ENCODE measurements around the gene R3HDM4. TPM values are rescaled to one million over a fixed set of nuclear protein-coding genes. Genes with fewer than 3 reads are reported as not detected.
A peak's percentile ranks its signal among the peaks of the same experiment; 100 is the strongest.

The R3HDM4 gene
- total and polyA plus RNA-seq, 9 of the 15 experiments (the other 6 are each of a cell fraction or from before 2014, with no cell fraction given), result 3.2 to 154 (median 59.0) TPM

DNA sequence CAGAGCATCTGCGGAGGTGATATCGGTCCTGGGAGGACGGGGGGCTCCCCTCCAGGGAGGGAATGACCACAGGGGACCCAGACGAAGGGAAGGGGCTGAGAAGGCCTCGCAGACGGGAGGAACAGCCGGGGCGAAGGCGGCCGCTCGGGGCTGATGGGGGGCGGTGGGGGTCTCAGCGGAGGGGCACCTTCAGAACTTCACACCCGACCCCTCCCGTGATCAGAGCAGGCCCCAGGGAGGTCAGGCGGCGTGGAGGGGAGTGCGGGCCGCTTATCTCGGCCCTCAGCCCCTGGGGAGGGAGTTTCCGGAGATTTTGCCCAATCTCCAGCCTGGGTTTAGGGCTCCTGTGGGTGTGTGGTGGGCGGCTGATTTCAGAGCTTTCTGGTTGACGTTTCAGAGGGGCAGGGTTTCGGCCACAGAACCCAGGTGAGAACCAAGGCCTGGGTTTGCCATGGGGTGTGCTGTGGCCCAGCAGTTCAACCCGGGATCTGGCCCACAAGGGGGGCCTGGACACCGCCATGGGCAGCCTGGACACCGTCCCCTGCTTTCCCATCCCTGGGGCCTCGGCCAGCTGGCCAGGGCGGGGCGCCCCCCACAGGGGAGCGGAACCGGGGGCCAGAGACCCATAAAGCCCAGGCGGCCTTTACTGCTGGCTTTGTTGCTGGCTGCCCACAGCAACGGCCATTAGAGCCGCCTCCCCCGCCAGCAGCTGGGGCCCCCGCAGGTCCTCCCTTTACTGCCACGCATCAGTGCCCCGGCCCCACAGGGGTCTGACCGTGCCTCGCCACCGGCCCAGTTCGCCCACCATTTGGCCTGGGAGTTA is 41.9 kb upstream of the R3HDM4 start (continued):
- TF ChIP-seq ZNF146 (CRISPR knock-in tag; IDR thresholded peaks at IDR 0.05; ENCODE audit: unreplicated experiment) (no peak), ZEB2 (IDR thresholded peaks at IDR 0.05) (0 out of 2 replicates have a peak, but pooled peaks have one; percentile 42), NR2F6 (CRISPR knock-in tag; IDR thresholded peaks at IDR 0.05) (no peak), KLF10 (CRISPR knock-in tag; IDR thresholded peaks at IDR 0.05) (no peak), WHSC1 (IDR thresholded peaks at IDR 0.05; ENCODE audit: low read length) (no peak), SRSF1 (IDR thresholded peaks at IDR 0.05; ENCODE audit: low read depth, low read length) (no peak), TEAD2 (tag; IDR thresholded peaks at IDR 0.05) (no peak), RCOR1 (IDR thresholded peaks at IDR 0.05; ENCODE audit: borderline replicate concordance in 1 of 2, low read depth in 2 of 2, low read length in 2 of 2) (peak in 1 of 2 experiments; percentile 69; a peak in 2 of 4 replicates), ZNF507 (tag; conservative IDR thresholded peaks at IDR 0.05) (no peak), HIVEP1 (CRISPR knock-in tag; IDR thresholded peaks at IDR 0.05) (no peak), EHMT2 (IDR thresholded peaks at IDR 0.05) (no peak), ZNF41 (CRISPR knock-in tag; conservative IDR thresholded peaks at IDR 0.05) (no peak), TCF7 (IDR thresholded peaks at IDR 0.05; ENCODE audit: borderline replicate concordance) (no peak), SOX6 (IDR thresholded peaks at IDR 0.05) (peak; percentile 28; the same call in 1 of the 2 replicates), NONO (IDR thresholded peaks at IDR 0.05; ENCODE audit: low read depth in 2 of 2, low read length in 1 of 2) (0 out of 4 replicates have a peak, but pooled peaks of 1 of the 2 experiments have one; percentile 38), HDAC3 (IDR thresholded peaks at IDR 0.05; ENCODE audit: borderline replicate concordance, partially characterized antibody) (peak; percentile 48), MYBL2 (IDR thresholded peaks at IDR 0.05; ENCODE audit: low read depth) (no peak), MYBL2 (CRISPR knock-in tag; IDR thresholded peaks at IDR 0.05; ENCODE audit: borderline replicate concordance) (no peak)
- TF ChIP-seq, protein P1, sequence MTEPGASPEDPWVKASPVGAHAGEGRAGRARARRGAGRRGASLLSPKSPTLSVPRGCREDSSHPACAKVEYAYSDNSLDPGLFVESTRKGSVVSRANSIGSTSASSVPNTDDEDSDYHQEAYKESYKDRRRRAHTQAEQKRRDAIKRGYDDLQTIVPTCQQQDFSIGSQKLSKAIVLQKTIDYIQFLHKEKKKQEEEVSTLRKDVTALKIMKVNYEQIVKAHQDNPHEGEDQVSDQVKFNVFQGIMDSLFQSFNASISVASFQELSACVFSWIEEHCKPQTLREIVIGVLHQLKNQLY (CRISPR knock-in tag; conservative IDR thresholded peaks at IDR 0.05), result no peak
- TF ChIP-seq, protein P2, sequence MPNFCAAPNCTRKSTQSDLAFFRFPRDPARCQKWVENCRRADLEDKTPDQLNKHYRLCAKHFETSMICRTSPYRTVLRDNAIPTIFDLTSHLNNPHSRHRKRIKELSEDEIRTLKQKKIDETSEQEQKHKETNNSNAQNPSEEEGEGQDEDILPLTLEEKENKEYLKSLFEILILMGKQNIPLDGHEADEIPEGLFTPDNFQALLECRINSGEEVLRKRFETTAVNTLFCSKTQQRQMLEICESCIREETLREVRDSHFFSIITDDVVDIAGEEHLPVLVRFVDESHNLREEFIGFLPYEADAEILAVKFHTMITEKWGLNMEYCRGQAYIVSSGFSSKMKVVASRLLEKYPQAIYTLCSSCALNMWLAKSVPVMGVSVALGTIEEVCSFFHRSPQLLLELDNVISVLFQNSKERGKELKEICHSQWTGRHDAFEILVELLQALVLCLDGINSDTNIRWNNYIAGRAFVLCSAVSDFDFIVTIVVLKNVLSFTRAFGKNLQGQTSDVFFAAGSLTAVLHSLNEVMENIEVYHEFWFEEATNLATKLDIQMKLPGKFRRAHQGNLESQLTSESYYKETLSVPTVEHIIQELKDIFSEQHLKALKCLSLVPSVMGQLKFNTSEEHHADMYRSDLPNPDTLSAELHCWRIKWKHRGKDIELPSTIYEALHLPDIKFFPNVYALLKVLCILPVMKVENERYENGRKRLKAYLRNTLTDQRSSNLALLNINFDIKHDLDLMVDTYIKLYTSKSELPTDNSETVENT (CRISPR knock-in tag; IDR thresholded peaks at IDR 0.05), result no peak
- TF ChIP-seq, protein P3, sequence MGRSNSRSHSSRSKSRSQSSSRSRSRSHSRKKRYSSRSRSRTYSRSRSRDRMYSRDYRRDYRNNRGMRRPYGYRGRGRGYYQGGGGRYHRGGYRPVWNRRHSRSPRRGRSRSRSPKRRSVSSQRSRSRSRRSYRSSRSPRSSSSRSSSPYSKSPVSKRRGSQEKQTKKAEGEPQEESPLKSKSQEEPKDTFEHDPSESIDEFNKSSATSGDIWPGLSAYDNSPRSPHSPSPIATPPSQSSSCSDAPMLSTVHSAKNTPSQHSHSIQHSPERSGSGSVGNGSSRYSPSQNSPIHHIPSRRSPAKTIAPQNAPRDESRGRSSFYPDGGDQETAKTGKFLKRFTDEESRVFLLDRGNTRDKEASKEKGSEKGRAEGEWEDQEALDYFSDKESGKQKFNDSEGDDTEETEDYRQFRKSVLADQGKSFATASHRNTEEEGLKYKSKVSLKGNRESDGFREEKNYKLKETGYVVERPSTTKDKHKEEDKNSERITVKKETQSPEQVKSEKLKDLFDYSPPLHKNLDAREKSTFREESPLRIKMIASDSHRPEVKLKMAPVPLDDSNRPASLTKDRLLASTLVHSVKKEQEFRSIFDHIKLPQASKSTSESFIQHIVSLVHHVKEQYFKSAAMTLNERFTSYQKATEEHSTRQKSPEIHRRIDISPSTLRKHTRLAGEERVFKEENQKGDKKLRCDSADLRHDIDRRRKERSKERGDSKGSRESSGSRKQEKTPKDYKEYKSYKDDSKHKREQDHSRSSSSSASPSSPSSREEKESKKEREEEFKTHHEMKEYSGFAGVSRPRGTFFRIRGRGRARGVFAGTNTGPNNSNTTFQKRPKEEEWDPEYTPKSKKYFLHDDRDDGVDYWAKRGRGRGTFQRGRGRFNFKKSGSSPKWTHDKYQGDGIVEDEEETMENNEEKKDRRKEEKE (IDR thresholded peaks at IDR 0.05; ENCODE audit: borderline replicate concordance in 1 of 2, control insufficient read depth in 1 of 2, low read depth in 2 of 2, low read length in 1 of 2), result no peak

All from K562 (cell line).